Subcutaneous abdominal adipose tissue (tissue), 5 donors: ENCODE results near the gene CBLIF.
A peak's percentile ranks its signal among the peaks of the same experiment; 100 is the strongest.

Experiments
- H3K27ac ChIP-seq: one replicate; pipeline ENCODE4 v1.7.0; 2013; ENCODE audit warnings: low read depth, mild to moderate bottlenecking, inconsistent platforms, low read length, moderate library complexity
- H3K27me3 ChIP-seq, 5 donors: one replicate each; pipeline ENCODE4 v1.7.0; 2013; ENCODE audit warnings: low read length in 5 of 5, inconsistent platforms in 1 of 5; ENCODE audit not compliant: control insufficient read depth in 5 of 5, insufficient read depth in 4 of 5
- H3K36me3 ChIP-seq, 5 donors: one replicate each; pipeline ENCODE4 v1.7.0; 2013; ENCODE audit warnings: low read length in 5 of 5; ENCODE audit not compliant: control insufficient read depth in 5 of 5, insufficient read depth in 5 of 5
- H3K4me1 ChIP-seq, 5 donors: one replicate each; pipeline ENCODE4 v1.7.0; 2013; ENCODE audit warnings: low read length in 5 of 5, mild to moderate bottlenecking in 3 of 5, moderate library complexity in 1 of 5; ENCODE audit not compliant: control insufficient read depth in 5 of 5, insufficient read depth in 5 of 5
- H3K4me3 ChIP-seq, 5 donors: one replicate each; pipeline ENCODE4 v1.7.0; 2013; ENCODE audit warnings: low read length in 5 of 5, low read depth in 1 of 5
- H3K9ac ChIP-seq, 5 donors: one replicate each; pipeline ENCODE4 v1.7.0; 2013; ENCODE audit warnings: low read length in 5 of 5, mild to moderate bottlenecking in 4 of 5, moderate library complexity in 3 of 5
- H3K9me3 ChIP-seq, 5 donors: one replicate each; pipeline ENCODE4 v1.7.0; 2013; ENCODE audit warnings: low read length in 5 of 5; ENCODE audit not compliant: control insufficient read depth in 5 of 5
- donor health status: healthy.
- donor health status: healthy.
- donor health status: healthy.
- donor health status: healthy.
- donor health status: healthy.

Gene CBLIF

GRCh38 chr11:59802639-59803176, 42.6 kb downstream of the CBLIF start:
- Histone ChIP-seq H3K9me3 (no peaks in the 10 kb centered on the region), H3K9ac (no peak overlapping the region), H3K27ac (peak overlapping the region; percentile 43), H3K36me3 (peaks cover 14 to 50% (median 33%) of the 10 kb centered on the region in 5 donors), H3K27me3 (no peaks in the 10 kb centered on the region), H3K4me1 (peaks cover 2 to 7% (median 6%) of the 10 kb centered on the region in 5 donors), H3K4me3 (peak overlapping the region in 1 of 5 donors; percentile 19)

GRCh38 chr11:59801981-59802638, 43.2 kb downstream of the CBLIF start:
- Histone ChIP-seq H3K36me3 (peaks cover 19 to 50% (median 34%) of the 10 kb centered on the region in 5 donors), H3K4me3 (peak overlapping the region in 1 of 5 donors; percentile 19), H3K9ac (no peak overlapping the region), H3K27me3 (no peaks in the 10 kb centered on the region), H3K27ac (peak overlapping the region; percentile 43), H3K4me1 (peaks cover 2 to 7% (median 6%) of the 10 kb centered on the region in 5 donors), H3K9me3 (no peaks in the 10 kb centered on the region)

- H3K9ac ChIP-seq, result no peak overlapping the region
- H3K36me3 ChIP-seq, result peaks cover 20 to 43% (median 29%) of the 10 kb centered on the region in 5 donors
- H3K27me3 ChIP-seq, result no peaks in the 10 kb centered on the region
- no peak overlapping the region for H3K4me3 ChIP-seq
- H3K4me1 ChIP-seq, result peaks cover 2 to 7% (median 5%) of the 10 kb centered on the region in 5 donors
- H3K9me3 ChIP-seq, result no peaks in the 10 kb centered on the region
- H3K27ac ChIP-seq, result peak overlapping the region; percentile 43
Observed at GRCh38 chr11:59801160-59801706, 44.1 kb downstream of the CBLIF start.

- Histone ChIP-seq H3K9ac (no peak overlapping the region), H3K27ac (no peak overlapping the region), H3K4me1 (peaks cover 2 to 7% (median 5%) of the 10 kb centered on the region in 5 donors), H3K36me3 (peaks cover 14 to 43% (median 31%) of the 10 kb centered on the region in 5 donors), H3K4me3 (no peak overlapping the region), H3K9me3 (no peaks in the 10 kb centered on the region), H3K27me3 (no peaks in the 10 kb centered on the region)
Observed at GRCh38 chr11:59800390-59801025, 44.8 kb downstream of the CBLIF start.

DNA sequence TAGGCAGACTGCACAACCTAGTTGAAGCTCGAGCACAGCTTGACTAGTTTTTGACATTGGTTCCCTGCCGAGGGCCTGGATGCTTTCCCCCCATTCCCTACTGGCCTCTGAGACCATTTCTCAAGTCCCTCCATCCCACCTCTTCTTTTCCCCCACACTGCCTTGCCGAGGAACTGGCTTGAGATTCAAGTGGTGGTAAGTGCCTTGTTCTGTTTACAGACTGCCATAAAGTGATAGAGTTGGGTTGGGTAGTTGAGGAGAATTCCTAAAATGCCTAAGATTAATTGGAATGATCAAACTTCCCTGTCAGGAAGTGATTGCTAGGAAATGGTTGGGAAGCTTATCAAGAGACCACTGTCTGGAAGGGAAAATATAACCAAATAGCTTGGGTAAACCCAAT, 50.9 kb downstream of the CBLIF start:
- no peak overlapping the region for H3K4me3 ChIP-seq
- no peaks in the 10 kb centered on the region for H3K9me3 ChIP-seq

DNA sequence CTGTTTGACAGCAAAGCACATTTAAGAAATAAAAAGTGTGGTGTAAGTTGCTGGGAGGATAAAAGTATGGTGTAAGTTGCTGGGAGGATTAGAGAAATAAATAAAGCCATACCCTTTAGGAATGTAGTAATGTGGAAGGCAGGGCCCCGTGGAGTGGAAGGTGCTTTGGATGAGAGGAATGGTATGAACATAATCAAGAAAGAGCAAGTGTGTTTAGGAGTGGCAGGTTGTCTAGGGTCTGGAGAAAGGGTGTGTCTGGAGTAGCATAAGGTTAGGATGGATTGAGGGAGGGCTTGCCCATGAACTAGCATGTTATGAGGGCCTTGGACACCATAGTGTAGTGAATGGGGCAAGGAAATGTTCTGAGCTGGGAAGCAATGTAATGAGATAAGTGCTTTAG, 52.8 kb downstream of the CBLIF start:
- Histone ChIP-seq H3K4me1 (peaks cover 0 to 4% (median 0%) of the 10 kb centered on the region in 5 donors), H3K9me3 (no peaks in the 10 kb centered on the region), H3K4me3 (no peak overlapping the region), H3K27ac (no peak overlapping the region), H3K9ac (no peak overlapping the region), H3K36me3 (peaks cover 8 to 83% (median 56%) of the 10 kb centered on the region in 5 donors), H3K27me3 (no peaks in the 10 kb centered on the region)

More for the DNA sequence above, 50.9 kb downstream of the CBLIF start:
- H3K27me3 ChIP-seq, result no peaks in the 10 kb centered on the region
- no peaks in the 10 kb centered on the region for H3K4me1 ChIP-seq
- H3K27ac ChIP-seq, result no peak overlapping the region
- H3K9ac ChIP-seq, result no peak overlapping the region
- H3K36me3 ChIP-seq, result peaks cover 13 to 73% (median 50%) of the 10 kb centered on the region in 5 donors

- Histone ChIP-seq H3K9me3 (no peaks in the 10 kb centered on the region), H3K27me3 (no peaks in the 10 kb centered on the region), H3K4me3 (no peak overlapping the region), H3K36me3 (peaks cover 6 to 84% (median 53%) of the 10 kb centered on the region in 5 donors), H3K27ac (no peak overlapping the region), H3K4me1 (peaks cover 0 to 13% (median 7%) of the 10 kb centered on the region in 5 donors), H3K9ac (no peak overlapping the region)
Observed at GRCh38 chr11:59791639-59792038, 53.7 kb downstream of the CBLIF start.

DNA sequence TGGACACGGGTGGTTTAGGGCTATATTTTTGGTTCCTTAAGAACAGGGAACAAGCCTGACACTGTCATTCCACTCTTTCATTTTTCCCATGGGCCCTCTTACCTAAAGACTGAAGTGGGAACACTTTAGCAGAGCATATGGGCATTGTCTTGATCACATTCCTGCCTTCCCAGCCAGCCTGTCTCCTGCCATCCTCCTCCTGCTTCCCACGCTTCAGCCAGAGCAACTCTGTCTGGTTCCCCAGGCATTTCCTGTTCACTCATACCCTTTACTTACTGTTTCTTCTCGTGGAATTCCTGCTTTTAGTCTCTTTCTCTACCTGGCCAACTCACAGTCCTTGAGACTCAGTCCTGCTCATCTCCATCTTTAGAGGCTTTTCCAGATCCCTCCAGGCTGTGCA, 57.5 kb downstream of the CBLIF start:
- no peaks in the 10 kb centered on the region for H3K9me3 ChIP-seq
- no peak overlapping the region for H3K27ac ChIP-seq
- peaks cover 0 to 15% (median 8%) of the 10 kb centered on the region in 5 donors for H3K4me1 ChIP-seq
- no peaks in the 10 kb centered on the region for H3K27me3 ChIP-seq
- H3K9ac ChIP-seq, result peak overlapping the region in 1 of 5 donors; percentile 57
- peaks cover 2 to 50% (median 24%) of the 10 kb centered on the region in 5 donors for H3K36me3 ChIP-seq
- H3K4me3 ChIP-seq, result no peak overlapping the region

DNA sequence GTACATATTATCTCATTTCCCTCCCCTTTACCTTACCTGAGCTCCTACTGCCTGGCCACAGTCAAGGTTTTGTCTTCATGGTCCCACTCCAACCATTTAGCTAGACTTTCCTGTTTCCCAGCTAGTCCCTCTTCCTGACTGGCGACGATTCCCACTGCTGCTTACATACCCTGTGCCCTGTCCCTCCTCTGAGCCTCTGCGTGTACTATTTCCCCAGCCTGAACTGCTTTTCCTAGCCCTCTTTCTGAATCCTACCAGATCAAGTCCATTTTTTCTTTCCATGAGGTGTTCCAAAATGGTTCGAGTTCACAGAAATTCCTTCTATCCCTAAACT, 58.1 kb downstream of the CBLIF start:
- no peak overlapping the region for H3K4me3 ChIP-seq
- peaks cover 0 to 15% (median 8%) of the 10 kb centered on the region in 5 donors for H3K4me1 ChIP-seq
- no peaks in the 10 kb centered on the region for H3K9me3 ChIP-seq
- H3K9ac ChIP-seq, result no peak overlapping the region
- peaks cover 2 to 44% (median 19%) of the 10 kb centered on the region in 5 donors for H3K36me3 ChIP-seq
- no peaks in the 10 kb centered on the region for H3K27me3 ChIP-seq
- no peak overlapping the region for H3K27ac ChIP-seq

- Histone ChIP-seq H3K27ac (no peak overlapping the region), H3K9ac (no peak overlapping the region), H3K9me3 (no peaks in the 10 kb centered on the region), H3K27me3 (no peaks in the 10 kb centered on the region), H3K4me1 (peaks cover 0 to 15% (median 8%) of the 10 kb centered on the region in 5 donors), H3K36me3 (peaks cover 0 to 34% (median 15%) of the 10 kb centered on the region in 5 donors), H3K4me3 (no peak overlapping the region)
Observed at GRCh38 chr11:59785818-59786217, 59.5 kb downstream of the CBLIF start.
